Ovary (tissue), 9 donors: ENCODE measurements around the gene IL11RA. TPM values are rescaled to one million over a fixed set of nuclear protein-coding genes. Genes with fewer than 3 reads are reported as not detected.

Experiments
- DNase-seq, 5 donors: peaks; one replicate each; pipeline ENCODE4 v3.0.0-alpha.2; 2019 to 2020
- H3K27ac ChIP-seq, 2 donors: fragments of 200-600 bp; one replicate each; pipeline versions ENCODE4 v1.5.1 to v1.8.0; 2019 to 2022
- H3K27me3 ChIP-seq: fragments of 200-600 bp; one replicate; pipeline ENCODE4 v1.8.0; 2022
- H3K36me3 ChIP-seq: fragments of 200-600 bp; sonication (generic); one replicate; pipeline ENCODE4 v1.5.1; 2019
- H3K4me1 ChIP-seq: one replicate; pipeline ENCODE4 v1.8.1; 2013; ENCODE audit warnings: mild to moderate bottlenecking, moderate library complexity; ENCODE audit not compliant: insufficient read depth
- H3K4me3 ChIP-seq: fragments of 200-600 bp; sonication (generic); one replicate; pipeline ENCODE4 v1.5.1; 2017
- H3K9me3 ChIP-seq, 2 donors: fragments of 200-600 bp in 1 of 2; sonication (generic) in 1 of 2; one replicate each; pipeline versions ENCODE4 v1.5.1 to v1.8.1; 2013 to 2019; ENCODE audit warnings: mild to moderate bottlenecking in 1 of 2, moderate library complexity in 1 of 2
- EP300 ChIP-seq: sonication (generic); formaldehyde crosslinking; IDR thresholded peaks from one replicate; pipeline ENCODE4 v1.6.1; 2017; ENCODE audit warnings: antibody characterized with exemption
- POLR2A ChIP-seq: fragments of 450-650 bp; IDR thresholded peaks from one replicate; pipeline ENCODE4 v1.6.1; 2017; ENCODE audit warnings: antibody characterized with exemption, mild to moderate bottlenecking, moderate library complexity
- WGBS, 3 donors: extraction: QIAGEN DNeasy Blood & Tissue Kit in 1 of 3; methylation state at CpG; one replicate each; pipeline versions ENCODE4 v1.1.5 to v1.1.7; 2013 to 2017; 5-methylcytosine and 5-hydroxymethylcytosine counted together
- intact Hi-C, 4 donors: fragments of 100-400 bp; cut with DNase I; formaldehyde crosslinking; loops; one replicate each; pipeline versions ENCODE4 v1.11.0 to v1.15.1; 2022 to 2023
- polyA plus RNA-seq, 2 donors: library from polyadenylated mRNA; stranded (reverse); fragments of 200-250 nt in 1 of 2; fragments of 350-450 nt in 1 of 2; fragmentation: Illumina TruSeq in 1 of 2; extraction: RNeasy Lipid Tissue Mini Kit (QIAGEN cat#74804) in 1 of 2; gene quantifications; one replicate each; pipeline ENCODE4 v1.2.3, GENCODE V29; 2013 to 2014
- total RNA-seq, 7 donors: library from RNA; depleted of rRNA in 2 of 7; stranded (reverse); fragments of >200 nt in 2 of 7; fragmentation: NEBNext Ultra II Directional in 3 of 7; extraction: Animal tissue kit (Norgen Biotek cat#: 25700) in 3 of 7; gene quantifications; one replicate each; pipeline versions ENCODE4 v1.1.0 to v1.2.4, GENCODE V29; 2016 to 2023
- TF ChIP-seq, protein P1 (sequence below), 3 donors: fragments of 450-650 bp in 2 of 3; fragments of 200-600 bp in 1 of 3; IDR thresholded peaks; one replicate each; pipeline versions ENCODE4 v1.5.1 to v1.8.0; 2016 to 2022; ENCODE audit warnings: antibody characterized with exemption in 3 of 3, mild to moderate bottlenecking in 1 of 3
- donor health status: DM: no; HTN: no; CAD: no; lungs with moderate emphysema.
- donor health status: DM: no; HTN: no; CAD: no.
- donor health status: Bipolar disorder and iron deficiency.
- donor health status: DM: yes; HTN: yes; CAD: no.
- donor health status: DM: no; HTN: no; CAD: no.
- donor health status: DM: yes; HTN: yes; CAD: no.

IL11RA gene
- total and polyA plus RNA-seq, 9 donors = 17.3 to 54.3 (median 35.8) TPM

DNA sequence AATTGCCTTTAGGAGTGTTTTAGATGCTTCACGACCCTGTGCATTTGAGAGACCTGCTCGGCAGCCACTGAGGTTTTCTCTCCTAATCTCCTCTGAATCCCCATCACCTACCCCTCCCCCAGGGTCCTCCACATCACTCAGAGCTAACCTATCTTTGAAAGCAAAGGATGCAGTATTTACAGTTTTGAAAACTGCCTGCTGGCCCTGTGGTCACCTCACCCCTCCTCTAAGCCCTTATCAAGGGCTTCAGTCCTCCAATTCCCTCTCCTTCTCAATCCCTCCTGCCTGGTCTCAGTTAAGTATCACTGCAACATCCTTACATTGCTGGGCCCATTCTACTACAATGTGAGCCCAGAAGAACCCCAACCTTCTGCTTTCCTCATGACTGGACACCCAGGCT lies 44.7 kb upstream of the IL11RA start:
- H3K4me3 ChIP-seq = no peak overlapping the region
- intact Hi-C loops = loop anchor here in 3 of 4 donors (10.0 kb wide), 2 partner anchors 203 to 273 kb away; no protein-coding TSS in a partner anchor
- H3K27me3 ChIP-seq = no peaks in the 10 kb centered on the region
- H3K27ac ChIP-seq = no peak overlapping the region
- no peak for DNase-seq
- peaks cover 7% of the 10 kb centered on the region for H3K4me1 ChIP-seq
- 30 to 39% (median 35%) methylated on average over 2 of the region's 2 CpGs for WGBS, 3 donors
- no peaks in the 10 kb centered on the region for H3K36me3 ChIP-seq
- TF ChIP-seq EP300 (no peak), POLR2A (no peak)
- TF ChIP-seq, protein P1, sequence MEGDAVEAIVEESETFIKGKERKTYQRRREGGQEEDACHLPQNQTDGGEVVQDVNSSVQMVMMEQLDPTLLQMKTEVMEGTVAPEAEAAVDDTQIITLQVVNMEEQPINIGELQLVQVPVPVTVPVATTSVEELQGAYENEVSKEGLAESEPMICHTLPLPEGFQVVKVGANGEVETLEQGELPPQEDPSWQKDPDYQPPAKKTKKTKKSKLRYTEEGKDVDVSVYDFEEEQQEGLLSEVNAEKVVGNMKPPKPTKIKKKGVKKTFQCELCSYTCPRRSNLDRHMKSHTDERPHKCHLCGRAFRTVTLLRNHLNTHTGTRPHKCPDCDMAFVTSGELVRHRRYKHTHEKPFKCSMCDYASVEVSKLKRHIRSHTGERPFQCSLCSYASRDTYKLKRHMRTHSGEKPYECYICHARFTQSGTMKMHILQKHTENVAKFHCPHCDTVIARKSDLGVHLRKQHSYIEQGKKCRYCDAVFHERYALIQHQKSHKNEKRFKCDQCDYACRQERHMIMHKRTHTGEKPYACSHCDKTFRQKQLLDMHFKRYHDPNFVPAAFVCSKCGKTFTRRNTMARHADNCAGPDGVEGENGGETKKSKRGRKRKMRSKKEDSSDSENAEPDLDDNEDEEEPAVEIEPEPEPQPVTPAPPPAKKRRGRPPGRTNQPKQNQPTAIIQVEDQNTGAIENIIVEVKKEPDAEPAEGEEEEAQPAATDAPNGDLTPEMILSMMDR (IDR thresholded peaks at IDR 0.05) = no peak
- no peaks in the 10 kb centered on the region for H3K9me3 ChIP-seq

DNA sequence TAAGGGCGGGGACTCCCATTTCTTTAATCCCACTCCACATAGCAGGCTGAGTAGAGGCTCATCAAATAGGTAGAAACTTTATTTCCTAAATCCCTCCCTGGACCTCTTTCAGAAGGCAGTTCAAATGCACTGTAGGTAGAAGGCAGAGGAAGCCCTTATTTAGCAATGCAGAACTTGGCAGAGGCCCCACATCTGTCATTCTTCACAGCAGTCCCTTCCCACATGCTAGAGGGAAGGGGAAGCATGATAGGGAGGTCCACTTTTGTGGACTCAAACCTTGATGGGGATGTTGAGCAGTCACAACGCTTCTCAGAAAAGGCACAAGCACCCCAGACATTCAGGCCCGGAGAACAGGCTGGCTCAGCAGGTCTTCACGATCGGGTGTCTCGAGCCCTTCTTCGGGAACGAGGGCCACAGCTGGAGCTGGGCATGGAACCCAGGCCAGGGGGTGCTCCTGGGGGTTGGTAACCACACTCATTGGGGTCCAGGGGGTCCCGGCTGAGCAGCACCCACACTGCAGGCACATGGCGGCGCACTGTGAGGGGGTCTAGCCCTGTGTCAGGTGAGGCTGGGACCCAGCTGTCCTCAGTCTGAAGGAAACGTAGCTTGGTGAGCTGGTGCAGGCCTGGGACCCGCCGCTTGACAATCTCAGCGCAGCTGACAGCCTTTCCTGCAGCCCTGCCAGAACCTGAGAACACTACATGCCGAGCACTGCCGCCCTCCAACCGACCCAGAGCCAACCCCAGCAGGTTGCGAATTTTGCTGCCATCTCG lies 41.4 kb upstream of the IL11RA start:
- peak in 2 of 5 donors; percentile 30 to 39 for DNase-seq
- H3K27me3 ChIP-seq = no peaks in the 10 kb centered on the region
- H3K4me3 ChIP-seq = no peak overlapping the region
- no peak overlapping the region for H3K27ac ChIP-seq
- no peaks in the 10 kb centered on the region for H3K9me3 ChIP-seq
- no peak for TF ChIP-seq POLR2A
- TF ChIP-seq, protein P1 (IDR thresholded peaks at IDR 0.05) = no peak
- TF ChIP-seq EP300 = no peak
- 92 to 94% (median 93%) methylated on average over 20 of the region's 20 CpGs for WGBS, 3 donors
- no peaks in the 10 kb centered on the region for H3K36me3 ChIP-seq
- intact Hi-C loops = no loop called here
- peaks cover 9% of the 10 kb centered on the region for H3K4me1 ChIP-seq

DNA sequence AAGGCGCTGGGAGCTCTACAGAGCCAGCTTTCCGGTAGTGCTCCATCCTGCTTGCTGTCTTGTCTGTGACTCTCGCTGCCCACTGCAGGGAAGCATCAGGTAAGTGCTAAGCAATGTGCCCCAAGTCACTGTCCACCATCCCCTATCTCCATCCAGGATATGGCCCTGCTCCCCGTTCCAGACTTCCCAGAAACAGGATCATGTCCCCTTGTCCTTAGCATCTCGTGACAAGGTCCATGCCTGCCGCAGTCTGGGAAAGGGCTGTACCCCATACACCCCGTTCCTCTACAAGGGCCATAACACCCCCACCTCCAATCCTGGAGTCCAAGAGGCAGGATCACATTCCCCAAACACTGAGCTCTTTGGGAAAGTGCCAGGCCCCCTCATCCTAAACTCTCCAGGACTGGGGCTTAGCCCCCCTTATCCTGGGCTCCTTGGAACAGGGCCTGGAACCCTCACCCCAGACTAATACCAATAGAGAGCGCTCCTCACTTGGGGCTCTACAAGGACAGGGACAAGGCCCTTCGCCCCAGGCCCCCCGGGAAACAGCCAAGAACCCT lies 40.7 kb upstream of the IL11RA start:
- Histone ChIP-seq H3K27ac (peak overlapping the region; percentile 61 to 82), H3K27me3 (no peaks in the 10 kb centered on the region), H3K4me1 (peaks cover 9% of the 10 kb centered on the region), H3K36me3 (no peaks in the 10 kb centered on the region), H3K4me3 (peak overlapping the region; percentile 64), H3K9me3 (no peaks in the 10 kb centered on the region)
- intact Hi-C loops = no loop called here
- peak; percentile 40 to 71 (median 59) for DNase-seq
- WGBS, 3 donors = 48 to 56% (median 49%) methylated on average over 10 of the region's 10 CpGs
- TF ChIP-seq, protein P1 (IDR thresholded peaks at IDR 0.05) = no peak
- TF ChIP-seq EP300 = no peak
- no peak for TF ChIP-seq POLR2A

DNA sequence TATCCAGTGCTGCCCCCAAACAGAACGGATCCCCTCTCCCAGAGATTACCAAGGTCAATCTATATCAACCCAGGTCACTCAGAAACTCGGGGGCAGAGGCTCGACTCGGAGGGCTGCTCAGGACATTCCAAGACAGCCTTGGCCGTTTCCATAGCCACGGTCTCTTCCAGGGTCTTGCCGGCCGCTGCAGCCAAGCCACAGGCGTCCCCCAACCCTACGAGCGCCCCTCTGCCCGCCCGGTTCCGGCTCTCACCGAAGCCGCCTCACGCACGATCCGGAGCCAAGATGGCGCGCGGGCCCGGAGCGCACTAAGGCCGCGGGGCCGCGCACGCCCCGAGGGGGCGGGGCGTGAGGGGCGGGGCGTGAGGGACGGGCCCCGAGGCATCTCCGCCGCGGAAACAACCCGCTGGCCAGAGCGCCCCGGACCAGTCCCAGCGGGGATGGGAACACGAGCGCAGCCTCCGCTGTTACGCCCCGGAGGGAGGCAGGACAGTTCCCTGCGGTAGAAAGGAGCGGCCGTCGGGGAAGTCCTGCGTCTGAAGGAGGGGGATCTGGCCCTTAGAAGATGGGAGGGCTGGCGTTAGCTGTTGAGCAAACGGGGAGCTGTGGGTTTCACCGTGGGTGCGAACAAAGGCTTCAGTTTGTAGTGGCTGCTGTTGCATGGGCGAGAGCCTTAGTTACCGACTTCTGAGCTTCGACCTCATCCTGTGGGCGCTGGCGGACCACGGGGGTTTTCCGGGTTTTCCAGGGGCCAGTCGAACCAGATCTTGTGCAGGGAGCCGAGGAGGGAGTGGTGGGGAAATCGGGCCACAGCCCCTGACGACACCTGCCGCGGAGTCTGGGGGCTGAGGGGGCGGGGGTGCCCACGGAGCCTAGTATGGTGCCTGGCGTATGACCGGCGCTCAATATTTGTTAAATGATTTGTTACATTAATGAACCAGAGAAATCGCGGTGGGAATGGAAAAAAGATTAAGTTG lies 39.9 kb upstream of the IL11RA start, which contains the start of gene RPP25L:
TSS of gene RPP25L (minus strand) at position 287 of the 977 bp plus-strand sequence. CDS start 801 bp downstream, outside the sequence.
- 0 to 1% (median 1%) methylated on average over 51 to 77 of the region's 77 CpGs for WGBS, 3 donors
- TF ChIP-seq, protein P1 (IDR thresholded peaks at IDR 0.05) = no peak
- no peak for TF ChIP-seq EP300
- TF ChIP-seq POLR2A = peak; percentile 76
- Histone ChIP-seq H3K27ac (peak within 1 kb of the TSS; percentile 61 to 82), H3K36me3 (no peaks in the 10 kb centered on the region), H3K27me3 (no peaks in the 10 kb centered on the region), H3K4me1 (peaks cover 9% of the 10 kb centered on the region), H3K9me3 (no peaks in the 10 kb centered on the region), H3K4me3 (peak within 1 kb of the TSS; percentile 64)
- intact Hi-C loops = no loop called here
- peak; percentile 84 to 89 (median 87) for DNase-seq
